Cardiac muscle cell (in vitro differentiated cells and primary cell): ENCODE data around the gene TNFRSF4. TPM values are rescaled to one million over a fixed set of nuclear protein-coding genes. Genes with fewer than 3 reads are reported as not detected.

ENCODE experiments used
- DNase-seq, 2 donors: peaks; one replicate each; pipeline versions ENCODE4 v3.0.0 to v3.0.0-alpha.2; 2010 to 2017; ENCODE audit warnings: low read depth in 1 of 2, low spot score in 1 of 2
- H3K27ac ChIP-seq: fragments of 200-600 bp; sonication (generic); 2 replicates; pipeline ENCODE4 v1.5.1; 2016
- H3K27me3 ChIP-seq: fragments of 200-600 bp; sonication (generic); 2 replicates; pipeline ENCODE4 v1.6.0; 2016; ENCODE audit warnings: control low read depth
- H3K36me3 ChIP-seq: fragments of 200-600 bp; sonication (generic); 2 replicates; pipeline ENCODE4 v1.5.1; 2016; ENCODE audit warnings: control low read depth
- H3K4me1 ChIP-seq: fragments of 200-600 bp; sonication (generic); 2 replicates; pipeline ENCODE4 v1.8.1; 2017; ENCODE audit warnings: low read depth, mild to moderate bottlenecking, mixed run types
- H3K4me3 ChIP-seq: fragments of 200-600 bp; sonication (generic); 2 replicates; pipeline ENCODE4 v1.5.1; 2016; ENCODE audit warnings: mild to moderate bottlenecking
- H3K9me3 ChIP-seq: fragments of 200-600 bp; sonication (generic); 2 replicates; pipeline ENCODE4 v1.5.1; 2017; ENCODE audit warnings: low read depth, mild to moderate bottlenecking, control low read depth
- polyA plus RNA-seq: library from polyadenylated mRNA; unstranded; fragments of >200 nt; fragmentation: Nextera tagmentation; extraction: Ambion mirVana; gene quantifications from 2 replicates; pipeline ENCODE4 v1.2.1, GENCODE V29; 2016
- total RNA-seq: library from RNA; depleted of rRNA; stranded (reverse); fragments of >200 nt; gene quantifications from 2 replicates; pipeline ENCODE4 v1.2.3, GENCODE V29; 2016
- TF ChIP-seq, protein P1 (sequence below): IDR thresholded peaks from 2 replicates; pipeline ENCODE4 v1.5.1; 2012; ENCODE audit warnings: low read depth, mild to moderate bottlenecking, low read length

Gene TNFRSF4
- total and polyA plus RNA-seq, 2 experiments from 2014 or later = not detected

DNA sequence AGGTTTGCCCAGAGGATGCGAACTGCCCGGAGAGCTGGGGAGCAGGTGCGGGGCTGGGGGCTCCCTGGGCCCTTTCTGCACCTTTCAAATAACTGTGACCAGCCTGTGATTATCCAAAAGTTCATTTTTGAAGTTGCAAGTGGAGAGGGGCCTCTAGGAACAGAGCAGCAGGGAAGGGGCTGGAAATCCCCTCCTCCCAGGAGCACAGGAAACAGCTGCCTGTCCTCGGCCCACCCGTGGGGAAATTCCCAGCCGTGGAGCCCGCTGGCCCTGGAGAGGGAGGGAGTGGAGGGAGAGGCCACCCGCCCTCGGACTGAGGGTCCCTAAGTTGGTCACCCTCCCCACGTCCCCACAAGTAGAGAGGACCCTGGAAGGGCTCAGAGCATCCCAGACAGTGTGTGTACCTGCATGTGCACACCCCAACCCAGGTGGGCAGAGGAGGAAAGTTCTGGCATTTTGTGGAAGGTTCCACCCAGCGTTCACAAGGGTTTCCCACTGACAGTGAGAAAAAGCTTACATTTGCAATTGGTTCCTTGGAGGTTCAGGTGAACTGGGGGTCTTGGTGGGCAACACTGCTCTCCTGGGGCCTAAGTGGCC, 1.2 kb upstream of the TNFRSF4 start:
- Histone ChIP-seq H3K36me3 (peaks cover 9% of the 10 kb centered on the region), H3K4me3 (no peak overlapping the region), H3K27ac (no peak overlapping the region), H3K9me3 (no peaks in the 10 kb centered on the region), H3K27me3 (no peaks in the 10 kb centered on the region), H3K4me1 (no peaks in the 10 kb centered on the region)
- DNase-seq = no peak
- TF ChIP-seq, protein P1, sequence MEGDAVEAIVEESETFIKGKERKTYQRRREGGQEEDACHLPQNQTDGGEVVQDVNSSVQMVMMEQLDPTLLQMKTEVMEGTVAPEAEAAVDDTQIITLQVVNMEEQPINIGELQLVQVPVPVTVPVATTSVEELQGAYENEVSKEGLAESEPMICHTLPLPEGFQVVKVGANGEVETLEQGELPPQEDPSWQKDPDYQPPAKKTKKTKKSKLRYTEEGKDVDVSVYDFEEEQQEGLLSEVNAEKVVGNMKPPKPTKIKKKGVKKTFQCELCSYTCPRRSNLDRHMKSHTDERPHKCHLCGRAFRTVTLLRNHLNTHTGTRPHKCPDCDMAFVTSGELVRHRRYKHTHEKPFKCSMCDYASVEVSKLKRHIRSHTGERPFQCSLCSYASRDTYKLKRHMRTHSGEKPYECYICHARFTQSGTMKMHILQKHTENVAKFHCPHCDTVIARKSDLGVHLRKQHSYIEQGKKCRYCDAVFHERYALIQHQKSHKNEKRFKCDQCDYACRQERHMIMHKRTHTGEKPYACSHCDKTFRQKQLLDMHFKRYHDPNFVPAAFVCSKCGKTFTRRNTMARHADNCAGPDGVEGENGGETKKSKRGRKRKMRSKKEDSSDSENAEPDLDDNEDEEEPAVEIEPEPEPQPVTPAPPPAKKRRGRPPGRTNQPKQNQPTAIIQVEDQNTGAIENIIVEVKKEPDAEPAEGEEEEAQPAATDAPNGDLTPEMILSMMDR = no peak

DNA sequence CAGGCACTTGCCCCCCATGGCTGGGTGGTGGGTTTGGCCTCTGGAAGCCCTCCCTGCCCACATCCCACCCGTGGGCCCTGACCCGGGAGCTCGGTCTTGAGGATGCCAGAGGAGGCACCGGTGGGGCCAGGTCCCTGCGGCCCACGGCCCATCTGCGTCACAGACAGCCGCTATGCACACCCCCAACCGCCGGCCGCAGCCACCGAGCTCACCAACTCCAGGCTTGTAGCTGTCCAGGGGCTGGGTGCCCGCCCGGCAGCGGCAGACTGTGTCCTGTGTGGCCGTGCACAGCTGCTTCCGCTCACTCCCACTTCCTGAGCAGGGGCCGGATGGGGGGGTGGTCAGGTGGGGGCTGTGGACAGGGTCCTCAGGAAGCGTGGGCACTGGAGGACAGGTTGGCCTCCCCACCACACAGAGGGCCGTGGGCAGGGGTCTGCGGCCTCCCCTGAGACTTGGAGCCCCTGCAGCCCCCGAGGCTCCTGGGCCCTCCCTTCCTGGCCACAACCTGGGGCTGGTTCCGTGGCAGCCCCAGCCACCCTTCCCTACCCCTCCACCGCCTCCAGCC, 1.1 kb downstream of the TNFRSF4 start:
- Histone ChIP-seq H3K27me3 (no peaks in the 10 kb centered on the region), H3K4me1 (no peaks in the 10 kb centered on the region), H3K4me3 (no peak overlapping the region), H3K36me3 (peaks cover 5% of the 10 kb centered on the region), H3K27ac (no peak overlapping the region), H3K9me3 (no peaks in the 10 kb centered on the region)
- peak in 1 of 2 donors; percentile 16 for DNase-seq
- TF ChIP-seq, protein P1 = no peak

DNA sequence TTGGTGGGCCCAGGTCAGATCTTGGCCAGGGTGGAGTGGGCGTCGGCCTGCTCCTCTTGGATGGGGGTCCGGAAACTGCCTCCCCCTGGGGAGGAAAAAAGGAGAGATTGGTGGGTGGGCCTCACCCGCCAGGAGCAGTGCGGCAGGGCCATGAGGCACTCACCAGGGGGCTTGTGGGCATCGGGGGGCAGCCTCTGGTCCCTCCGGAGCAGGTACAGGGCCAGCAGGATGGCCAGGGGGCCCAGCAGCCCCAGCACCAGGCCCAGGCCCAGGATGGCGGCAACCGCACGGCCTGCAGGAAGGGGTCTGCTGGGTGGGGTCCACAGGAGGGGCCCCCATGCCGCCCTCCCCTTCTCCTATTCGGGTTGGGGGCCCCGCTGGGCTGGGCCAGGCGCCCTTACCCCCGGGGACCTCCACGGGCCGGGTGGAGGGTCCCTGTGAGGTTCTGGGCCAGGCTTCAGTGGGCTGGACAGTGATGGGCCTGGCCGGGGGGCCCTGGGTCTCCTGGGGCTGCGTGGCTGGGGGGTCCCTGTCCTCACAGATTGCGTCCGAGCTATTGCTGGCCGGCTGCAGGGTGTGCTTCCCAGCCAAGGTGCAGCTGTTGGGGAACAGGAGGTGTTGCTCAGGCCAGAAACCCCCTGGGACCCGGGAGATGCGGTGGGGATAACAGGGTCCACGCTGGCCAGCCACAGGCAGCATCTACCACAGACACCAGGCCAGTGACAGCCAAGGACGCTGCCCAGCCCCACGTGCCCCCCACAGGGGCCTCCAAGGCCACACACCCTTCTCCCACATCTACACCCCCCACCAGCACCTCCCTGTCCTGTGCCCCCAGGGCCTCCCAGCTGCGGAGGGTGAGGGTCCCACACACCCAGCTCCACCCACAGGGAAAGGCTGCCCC, 2.2 kb downstream of the TNFRSF4 start:
- Histone ChIP-seq H3K36me3 (peaks cover 2% of the 10 kb centered on the region), H3K27me3 (peaks cover 7% of the 10 kb centered on the region), H3K4me1 (no peaks in the 10 kb centered on the region), H3K27ac (no peak overlapping the region), H3K4me3 (no peak overlapping the region), H3K9me3 (no peaks in the 10 kb centered on the region)
- no peak for DNase-seq
- TF ChIP-seq, protein P1 = no peak

DNA sequence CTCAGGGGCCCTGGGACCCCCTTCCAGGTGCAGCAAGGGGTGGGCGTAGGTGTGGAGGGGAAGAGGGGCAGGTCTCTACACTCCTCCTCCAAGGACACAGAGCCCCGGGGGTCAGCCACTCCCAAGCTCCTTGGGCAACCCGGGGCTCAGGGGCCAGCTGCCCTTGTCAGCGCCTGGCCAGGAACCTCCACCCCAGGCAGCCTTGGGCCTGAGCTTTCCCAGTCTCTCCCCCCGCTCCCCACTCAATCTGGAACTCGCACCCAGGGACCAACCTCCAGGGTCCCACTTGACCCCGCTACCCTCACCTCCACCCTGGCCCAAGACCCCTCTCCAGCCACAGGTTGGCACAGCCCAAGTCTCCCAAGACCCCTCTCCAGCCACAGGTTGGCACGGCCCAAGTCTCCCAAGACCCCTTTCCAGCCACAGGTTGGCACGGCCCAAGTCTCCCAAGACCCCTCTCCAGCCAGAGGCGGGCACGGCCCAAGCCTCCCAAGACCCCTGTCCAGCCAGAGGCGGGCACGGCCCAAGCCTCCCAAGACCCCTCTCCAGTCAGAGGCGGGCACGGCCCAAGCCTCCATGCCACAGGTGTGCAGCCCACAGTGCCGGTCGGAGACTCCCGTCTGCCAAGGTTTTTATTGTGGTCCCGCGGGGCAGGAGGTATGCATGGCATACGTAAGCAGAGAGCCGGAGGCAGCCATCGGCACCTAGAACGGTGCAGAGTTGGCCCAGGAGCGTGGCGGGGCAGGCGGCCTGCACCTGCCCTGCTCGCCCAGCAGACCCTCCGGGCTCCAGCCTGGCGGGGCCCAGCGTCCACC, 3.0 kb downstream of the TNFRSF4 start:
- no peak for DNase-seq
- TF ChIP-seq, protein P1 = no peak
- H3K4me1 ChIP-seq = no peaks in the 10 kb centered on the region

DNA sequence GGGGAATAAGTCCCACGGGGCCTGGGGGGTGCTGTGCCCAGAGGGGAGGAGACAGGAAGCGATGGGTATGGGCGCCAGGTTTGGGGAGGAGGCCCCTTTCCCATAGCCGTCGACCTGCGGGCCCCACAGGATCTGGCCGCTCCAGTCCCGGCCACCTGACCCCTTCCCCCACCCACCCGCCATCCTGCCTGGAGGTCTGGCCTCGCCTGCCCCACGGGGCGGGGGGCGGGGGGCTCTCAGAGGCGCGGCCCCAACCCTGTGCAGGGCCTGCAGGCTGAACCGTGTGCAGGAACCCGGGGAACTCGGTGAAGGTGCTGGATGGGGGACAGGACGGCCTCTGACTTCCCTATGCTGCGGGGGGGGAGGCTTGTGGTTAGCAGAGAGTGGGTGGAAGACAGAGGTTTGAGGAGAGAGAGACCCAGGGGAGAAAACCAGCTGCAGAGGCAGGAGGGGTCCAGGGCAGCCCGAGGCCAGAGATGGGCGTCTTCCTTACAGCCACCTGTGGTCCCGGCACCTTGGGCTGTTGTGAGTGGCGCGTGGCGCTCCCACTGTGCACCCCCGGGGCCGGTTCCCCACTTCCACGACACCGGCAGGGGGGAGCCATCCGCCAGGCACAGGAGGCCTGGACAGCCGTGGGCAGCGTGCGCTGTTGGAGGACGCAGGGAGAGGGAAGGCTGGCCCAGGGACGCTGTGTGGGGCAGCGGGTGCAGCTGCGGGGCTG, 5.1 kb downstream of the TNFRSF4 start:
- TF ChIP-seq, protein P1 = no peak
- peak in 1 of 2 donors; percentile 40 for DNase-seq
- peaks cover 35% of the 10 kb centered on the region for H3K27me3 ChIP-seq
- no peaks in the 10 kb centered on the region for H3K9me3 ChIP-seq
- H3K4me1 ChIP-seq = no peaks in the 10 kb centered on the region
- H3K4me3 ChIP-seq = no peak overlapping the region
- H3K36me3 ChIP-seq = no peaks in the 10 kb centered on the region
- H3K27ac ChIP-seq = no peak overlapping the region

More for the DNA sequence above, 3.0 kb downstream of the TNFRSF4 start:
- no peak overlapping the region for H3K27ac ChIP-seq
- no peaks in the 10 kb centered on the region for H3K36me3 ChIP-seq
- H3K4me3 ChIP-seq = no peak overlapping the region
- no peaks in the 10 kb centered on the region for H3K9me3 ChIP-seq
- peaks cover 16% of the 10 kb centered on the region for H3K27me3 ChIP-seq
